ENCODE results near the gene CPNE1.
A peak's percentile ranks its signal among the peaks of the same experiment; 100 is the strongest.
"Not testable (repeated sequence)": the region's sequence is repeated elsewhere in the genome, so short reads cannot be mapped to it uniquely, and the experiment has no call there.

Gene CPNE1

DNA sequence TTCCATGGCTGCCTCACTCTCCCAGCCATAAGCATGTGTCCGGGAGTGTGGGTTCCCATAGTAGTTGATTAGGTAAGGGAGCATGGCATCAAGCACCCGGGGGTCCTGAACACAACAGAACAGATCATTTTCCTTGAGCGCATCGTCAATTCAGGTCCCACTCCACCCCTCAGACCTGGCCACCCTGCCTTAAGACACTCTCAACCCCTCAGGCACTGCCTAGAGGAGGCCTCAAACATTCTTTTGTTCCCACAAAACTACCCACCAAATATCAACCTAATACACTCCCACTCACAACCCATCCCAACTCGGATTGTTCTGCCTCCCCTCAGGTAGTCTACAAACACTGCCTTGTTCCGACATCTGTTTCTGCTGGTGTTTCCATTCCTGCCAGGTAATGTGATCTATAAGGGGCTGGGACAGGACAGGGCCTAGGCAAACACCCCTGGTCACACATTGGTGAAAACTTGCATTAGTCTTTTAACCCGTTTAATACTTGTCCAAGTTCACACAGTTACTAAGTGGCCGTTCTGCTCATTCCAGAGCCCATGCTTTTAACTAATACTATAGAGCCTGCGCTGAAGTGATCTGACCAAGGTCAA is 33.1 kb upstream of the CPNE1 start:
- no peak for DNase-seq

DNA sequence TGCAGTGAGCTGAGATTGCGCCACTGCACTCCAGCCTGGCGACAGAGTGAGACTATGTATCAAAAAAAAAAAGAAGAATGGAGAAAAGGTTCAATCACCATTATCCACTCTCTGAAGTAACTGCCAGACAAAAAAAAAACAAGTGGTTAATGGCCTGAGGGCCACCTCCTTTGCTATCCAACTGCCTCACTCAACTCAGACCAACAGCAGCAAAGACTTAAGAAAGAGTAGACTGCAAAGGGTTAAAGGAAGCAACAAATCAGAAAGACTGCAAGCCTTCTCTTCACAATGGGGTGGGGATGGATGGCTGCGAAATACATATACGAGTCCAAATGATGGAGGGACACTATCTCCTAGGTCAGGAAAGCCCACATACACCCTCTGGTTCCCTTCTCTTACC is 31.3 kb upstream of the CPNE1 start:
- no peak for DNase-seq

DNA sequence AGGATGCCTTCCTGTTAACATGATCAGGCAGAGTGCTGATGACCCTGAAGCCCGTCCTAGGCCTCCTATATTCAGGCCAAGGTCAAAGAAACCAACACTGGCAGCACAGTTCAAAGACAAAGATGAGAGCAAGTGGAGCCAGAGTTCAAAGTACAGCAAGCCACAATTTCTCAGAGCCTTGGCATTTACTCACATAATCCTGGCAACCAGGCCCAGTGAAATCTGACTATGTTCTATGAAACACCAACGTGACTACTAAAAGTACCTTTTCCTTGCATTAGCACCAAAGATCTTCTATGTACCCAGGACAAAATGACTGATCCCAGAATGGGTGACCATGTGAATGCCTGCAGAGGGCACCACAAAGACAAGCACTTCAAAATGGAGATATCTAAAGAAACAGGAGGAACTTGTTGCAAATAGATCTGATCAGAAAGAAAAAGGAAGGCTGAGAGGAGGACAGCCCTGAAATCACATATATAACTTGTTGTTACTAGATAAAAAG is 30.6 kb upstream of the CPNE1 start:
- DNase-seq: no peak

DNA sequence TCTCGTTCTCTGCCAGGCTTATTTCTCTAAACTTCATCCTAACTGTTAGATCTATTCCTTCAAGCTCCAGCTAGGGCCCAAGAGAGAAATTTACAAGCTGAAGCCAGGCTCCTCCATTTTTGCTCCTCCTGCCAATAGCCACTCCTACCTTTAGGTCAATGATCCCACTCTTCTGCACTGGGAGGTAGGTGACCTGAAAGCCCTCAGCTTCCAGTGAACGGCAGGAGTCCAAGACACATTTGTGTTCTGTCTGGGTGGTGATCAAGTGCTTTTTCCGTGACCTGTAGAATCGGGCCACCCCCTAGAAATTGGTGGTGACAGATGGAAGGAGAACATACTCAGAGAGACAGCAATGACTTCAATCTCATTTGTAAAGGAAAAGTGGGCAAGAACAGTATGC is 25.6 kb upstream of the CPNE1 start:
- DNase-seq: no peak

DNA sequence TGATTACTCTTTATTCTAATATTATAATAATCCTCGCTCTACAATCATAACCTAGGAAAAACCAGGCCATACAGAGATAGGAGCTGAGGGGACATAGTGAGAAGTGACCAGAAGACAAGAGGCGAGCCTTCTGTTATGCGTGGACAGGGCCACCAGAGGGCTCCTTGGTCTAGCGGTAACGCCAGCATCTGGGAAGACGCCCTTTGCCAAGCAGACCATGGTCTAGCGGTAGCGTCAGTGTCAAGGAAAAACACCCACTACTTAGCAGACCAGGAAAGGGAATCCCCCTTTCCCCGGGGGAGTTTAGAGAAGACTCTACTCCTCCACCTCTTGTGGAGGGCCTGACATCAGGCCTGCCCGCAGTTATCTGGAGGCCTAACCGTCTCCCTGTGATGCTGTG is 22.2 kb upstream of the CPNE1 start:
- DNase-seq: not testable (repeated sequence)

DNA sequence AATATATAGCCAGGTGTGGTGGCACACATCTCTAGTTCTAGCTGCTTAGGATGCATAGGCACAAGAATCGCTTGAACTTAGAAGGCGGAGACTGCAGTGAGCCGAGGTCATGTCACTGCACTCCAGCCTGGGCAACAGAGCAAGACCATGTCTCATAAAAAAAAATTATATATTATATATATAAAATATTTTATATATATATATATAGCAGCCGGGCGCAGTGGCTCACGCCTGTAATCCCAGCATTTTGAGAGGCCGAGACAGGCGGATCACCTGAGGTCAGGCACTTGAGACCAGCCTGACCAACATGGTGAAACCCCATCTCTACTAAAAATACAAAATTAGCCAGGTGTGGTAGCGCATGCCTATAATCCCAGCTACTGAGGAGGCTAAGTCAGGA is 20.7 kb upstream of the CPNE1 start:
- DNase-seq: not testable (repeated sequence)

DNA sequence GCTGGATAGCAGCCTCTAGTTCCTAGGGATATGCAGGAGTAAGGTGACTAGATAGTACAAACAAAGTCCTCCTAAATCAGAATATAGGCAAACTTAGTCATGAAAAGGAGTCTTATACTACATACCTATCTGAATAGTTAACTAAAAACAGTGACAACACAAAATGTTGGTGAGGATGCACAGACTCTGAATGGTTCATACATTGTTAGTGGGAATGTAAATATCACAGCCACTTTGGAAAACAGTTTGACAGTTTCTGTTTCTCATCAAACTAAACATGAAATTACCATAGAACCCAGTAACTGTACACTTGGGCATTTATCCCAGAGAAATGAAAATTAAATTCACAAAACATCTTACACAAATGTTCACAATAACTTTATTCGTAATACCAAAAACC is 17.3 kb upstream of the CPNE1 start:
- no peak for DNase-seq

DNA sequence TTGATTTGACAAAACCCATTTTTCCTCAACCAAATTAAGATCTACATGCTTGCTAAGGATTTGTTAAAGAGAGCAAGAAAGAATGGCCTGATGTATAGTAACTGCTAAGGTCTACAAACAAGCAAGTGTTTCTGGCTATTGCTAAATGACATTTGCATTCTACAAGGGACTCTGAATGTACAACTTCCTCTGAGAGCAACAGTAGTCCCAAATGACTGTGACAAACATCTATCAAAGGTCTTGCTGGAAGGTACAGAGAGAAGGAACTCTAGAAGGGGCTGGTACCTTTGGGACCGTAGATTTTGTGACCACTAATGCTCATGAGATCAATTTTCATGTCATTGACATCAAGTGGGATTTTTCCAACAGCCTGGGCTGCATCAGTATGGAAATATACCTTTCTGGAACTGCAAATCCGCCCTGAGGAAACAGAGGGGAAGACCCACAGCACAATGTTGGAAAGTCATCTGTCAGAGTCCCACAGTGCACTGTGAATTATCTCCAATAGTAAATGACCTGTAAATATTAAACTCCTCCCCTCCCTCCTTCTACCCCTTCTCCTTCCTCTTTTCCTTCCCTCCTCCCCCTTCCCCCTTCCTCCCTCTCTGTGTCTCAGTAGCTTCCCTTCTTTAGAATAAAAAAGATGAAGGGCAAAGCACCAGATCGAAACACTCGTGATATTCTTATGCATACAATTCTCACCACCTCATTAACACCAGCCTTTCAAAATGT is 15.9 kb upstream of the CPNE1 start:
- DNase-seq: no peak

DNA sequence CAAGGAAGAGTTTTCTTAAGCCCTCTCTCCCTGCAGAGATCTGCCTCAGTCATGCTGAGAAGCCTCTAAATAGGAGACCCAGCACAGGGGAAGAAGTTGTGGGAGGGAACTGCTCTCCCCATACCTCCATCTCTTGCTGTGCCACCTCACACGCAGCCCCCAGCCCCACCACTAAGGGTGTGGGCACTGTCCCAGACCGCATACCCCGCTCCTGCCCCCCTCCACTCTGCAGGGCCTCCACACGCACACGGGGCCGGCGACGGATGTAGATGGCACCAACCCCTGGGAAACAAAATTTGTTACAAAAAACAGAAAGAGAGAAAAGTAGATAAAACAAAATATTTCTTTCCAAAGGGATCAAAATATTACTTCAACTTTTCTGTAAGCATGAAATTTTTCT is 10.2 kb upstream of the CPNE1 start:
- no peak for DNase-seq

DNA sequence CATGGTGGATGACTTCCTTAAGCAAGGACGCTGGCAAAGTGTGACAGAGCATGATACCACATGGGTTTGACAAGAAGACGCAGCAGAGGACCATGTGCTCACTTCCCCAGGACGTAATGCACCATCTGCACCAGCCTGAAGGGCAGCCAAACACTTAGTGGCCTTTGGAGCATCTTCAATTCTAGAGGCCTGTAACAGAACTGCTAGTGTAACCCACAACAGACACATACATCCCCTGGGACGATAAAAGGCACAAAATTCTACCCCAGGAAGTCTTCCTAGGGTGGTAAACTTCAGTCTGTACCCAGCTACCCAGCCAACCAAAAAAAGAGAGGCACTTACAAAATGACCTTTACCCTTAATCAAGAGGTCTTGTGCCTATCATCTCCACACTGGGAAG is 9.2 kb upstream of the CPNE1 start:
- no peak for DNase-seq

DNA sequence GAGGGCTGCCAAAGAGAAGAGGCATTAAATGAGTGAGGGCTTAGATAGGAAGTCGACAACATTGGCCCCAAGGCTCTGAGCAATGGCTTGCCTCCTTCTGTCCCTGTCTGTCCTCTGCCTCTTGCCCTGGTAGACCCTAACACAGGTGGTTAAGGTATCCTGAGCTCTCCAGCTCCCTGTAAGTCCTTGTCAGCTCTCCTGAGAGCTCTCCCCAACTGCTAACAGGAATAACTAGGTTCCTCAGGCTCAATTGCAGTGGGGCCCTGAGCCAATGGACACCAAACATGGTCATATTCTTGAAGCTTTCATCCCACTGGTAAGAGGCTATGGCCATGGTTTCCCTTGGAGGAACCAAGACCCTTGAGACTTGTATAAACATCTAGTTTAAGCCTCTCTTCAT is 5.0 kb upstream of the CPNE1 start:
- no peak for DNase-seq

DNA sequence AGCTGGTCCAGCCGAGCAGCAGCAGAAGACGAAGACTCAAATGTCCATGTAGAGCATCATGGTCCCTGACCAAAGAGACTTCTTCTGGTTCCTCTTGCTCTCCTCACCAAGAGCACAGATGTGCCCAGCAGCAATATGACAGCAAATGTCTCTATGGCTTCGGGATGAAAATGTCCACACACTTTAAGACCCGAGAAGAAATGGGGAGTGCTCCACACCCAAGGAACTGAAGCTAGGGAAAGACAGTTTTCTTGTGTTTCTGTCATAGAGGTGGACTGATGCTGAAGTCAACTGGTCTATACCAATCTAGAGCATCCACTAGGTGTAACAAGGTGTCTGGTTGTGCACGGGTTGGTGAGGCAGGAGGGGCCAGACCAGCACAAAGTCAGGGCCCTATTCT is 4.5 kb upstream of the CPNE1 start:
- no peak for DNase-seq

DNA sequence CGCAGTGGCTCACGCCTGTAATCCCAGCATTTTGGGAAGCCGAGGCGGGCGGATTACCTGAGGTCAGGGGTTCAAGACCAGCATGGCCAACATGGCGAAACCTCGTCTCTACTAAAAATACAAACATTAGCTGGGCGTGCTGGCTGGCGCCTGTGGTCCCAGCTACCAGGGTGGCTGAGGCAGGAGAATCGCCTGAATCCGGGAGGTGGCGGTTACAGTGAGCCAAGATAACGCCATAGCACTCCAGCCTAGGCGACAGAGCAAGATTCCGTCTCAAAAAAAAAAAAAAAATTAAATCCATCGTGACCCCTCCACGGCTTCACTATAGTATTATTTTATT is 1.2 kb upstream of the CPNE1 start:
- DNase-seq: no peak

DNA sequence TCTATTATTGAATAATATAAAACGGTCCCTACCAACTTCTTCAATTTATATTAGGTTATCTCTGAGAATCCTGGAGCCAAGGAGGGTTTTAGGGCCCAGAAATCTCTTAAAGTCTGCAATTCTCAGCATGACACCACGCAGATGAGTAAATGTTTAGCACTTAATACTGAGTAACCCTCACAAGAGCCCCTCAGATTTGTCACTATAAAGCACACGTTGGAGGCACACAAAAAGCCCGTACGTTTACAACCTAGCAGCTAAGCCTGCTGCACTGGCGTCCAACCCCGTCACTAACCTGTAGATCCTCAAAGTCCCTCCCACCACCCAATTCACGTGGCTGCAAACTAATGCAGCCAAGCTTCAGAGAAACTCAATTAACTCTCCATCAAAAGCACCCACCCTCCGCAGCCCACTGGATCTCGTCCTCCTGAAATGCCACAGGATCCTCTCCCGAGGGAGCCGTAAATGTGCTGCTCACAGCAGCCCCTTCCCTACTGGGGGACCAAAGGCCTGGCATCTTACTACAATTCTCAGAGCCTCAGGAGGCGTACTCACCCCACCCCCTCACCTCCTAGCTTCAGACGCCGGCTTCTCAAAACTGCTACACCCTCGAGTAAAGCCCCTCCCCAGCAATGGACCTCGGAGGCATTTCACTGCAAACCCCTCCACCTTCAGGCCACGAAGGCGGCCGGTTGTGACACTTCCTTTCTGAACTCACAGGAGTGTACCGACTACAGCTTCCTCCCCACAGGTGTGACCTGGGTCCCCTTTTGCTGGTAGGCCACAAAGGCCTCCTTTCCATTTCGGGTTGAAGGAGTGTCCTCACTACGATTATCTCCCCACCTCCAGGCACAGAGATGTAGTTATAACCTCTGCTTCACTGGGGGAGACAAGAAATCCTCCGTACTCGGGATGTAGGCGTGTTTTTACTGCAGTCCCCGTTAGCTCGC is 909 bp downstream of the CPNE1 start:
- peak; percentile 66 for DNase-seq

DNA sequence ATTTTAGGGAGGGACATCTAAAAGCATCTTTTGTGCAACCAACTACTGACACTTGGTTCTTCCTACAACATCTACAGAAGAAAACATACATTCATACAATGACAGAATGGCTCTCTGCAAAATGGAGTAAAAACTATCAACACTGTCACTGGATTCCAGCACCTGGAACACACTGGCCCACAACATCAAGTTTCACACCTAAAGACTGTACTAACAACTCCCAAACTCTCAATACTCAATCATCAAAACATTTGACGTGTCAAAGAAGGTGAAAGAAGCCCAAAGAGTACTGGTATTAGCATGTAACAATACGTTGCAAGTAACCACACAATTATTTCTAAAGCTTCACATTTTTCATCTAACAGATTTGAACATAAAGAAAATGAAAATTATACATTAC is 2.1 kb downstream of the CPNE1 start:
- no peak for DNase-seq

DNA sequence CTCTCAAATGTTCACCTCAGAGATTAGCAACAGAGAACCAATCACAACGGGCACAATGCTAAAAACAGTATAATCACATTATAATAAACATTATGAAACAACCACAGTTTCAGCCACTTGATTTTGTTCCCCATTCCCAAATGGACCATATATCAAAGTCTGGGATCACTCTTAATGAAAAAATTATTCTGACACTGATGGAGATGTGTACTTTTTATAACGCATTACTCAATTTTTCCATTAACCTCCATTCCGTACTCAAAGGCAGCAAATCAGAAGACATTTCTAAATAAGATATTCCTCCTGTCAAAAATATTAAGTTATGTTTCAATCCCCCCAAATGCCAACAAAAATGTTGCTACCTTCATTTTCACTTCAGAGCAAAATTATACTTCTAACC is 2.8 kb downstream of the CPNE1 start:
- no peak for DNase-seq

DNA sequence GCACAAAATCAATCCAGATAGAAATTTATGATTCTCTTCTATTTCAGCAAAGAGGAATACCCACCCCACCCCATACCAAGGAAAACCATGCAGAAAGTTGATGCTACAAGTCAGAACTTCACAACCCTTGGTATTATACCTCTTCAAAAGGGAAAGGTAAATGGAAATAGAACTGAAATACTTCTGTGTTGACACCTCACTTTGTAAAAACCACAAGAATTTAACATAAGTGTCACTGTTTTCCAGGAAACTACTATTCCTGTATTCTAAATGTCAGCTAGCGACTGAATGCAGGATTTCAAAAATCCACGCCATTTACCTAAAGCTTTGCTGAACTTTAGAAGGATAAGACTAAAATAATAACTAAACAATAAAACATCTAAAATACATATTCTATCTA is 3.6 kb downstream of the CPNE1 start:
- no peak for DNase-seq

DNA sequence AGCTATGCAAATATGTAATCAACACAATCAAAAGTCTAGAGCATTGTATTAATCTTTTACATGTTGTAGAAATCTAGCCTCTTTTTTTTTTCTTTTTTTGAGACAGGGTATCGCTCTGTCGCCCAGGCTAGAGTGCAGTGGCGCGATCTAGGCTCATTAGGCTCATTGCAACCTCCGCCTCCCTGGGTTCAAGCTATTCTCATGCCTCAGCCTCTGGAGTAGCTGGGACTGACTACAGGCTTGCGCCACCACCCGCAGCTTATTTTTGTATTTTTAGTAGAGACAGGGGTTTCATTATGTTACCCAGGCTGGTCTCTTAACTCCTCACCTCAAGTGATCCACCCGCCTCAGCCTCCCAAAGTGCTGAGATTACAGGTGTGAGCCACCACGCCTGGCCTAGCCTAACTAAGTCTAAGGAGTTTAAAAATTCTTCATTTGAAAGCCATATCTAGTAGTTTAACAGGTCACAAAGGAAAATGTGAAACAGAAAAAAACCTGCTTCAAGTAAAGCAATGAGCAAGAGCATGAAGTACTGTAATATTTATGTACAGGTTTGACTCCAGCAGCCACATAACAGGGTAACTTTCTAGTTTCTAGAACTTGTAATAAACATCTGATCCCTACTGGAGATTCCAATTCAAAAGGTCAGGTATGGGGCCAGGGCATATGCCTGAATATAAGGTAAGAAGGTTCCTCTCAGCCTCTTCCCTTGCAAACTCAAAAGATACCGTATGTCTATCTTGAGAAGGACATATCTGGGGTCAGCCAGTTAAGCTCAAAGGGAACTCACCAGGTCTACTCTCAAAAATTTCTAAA is 4.4 kb downstream of the CPNE1 start:
- peak; percentile 52 for DNase-seq

DNA sequence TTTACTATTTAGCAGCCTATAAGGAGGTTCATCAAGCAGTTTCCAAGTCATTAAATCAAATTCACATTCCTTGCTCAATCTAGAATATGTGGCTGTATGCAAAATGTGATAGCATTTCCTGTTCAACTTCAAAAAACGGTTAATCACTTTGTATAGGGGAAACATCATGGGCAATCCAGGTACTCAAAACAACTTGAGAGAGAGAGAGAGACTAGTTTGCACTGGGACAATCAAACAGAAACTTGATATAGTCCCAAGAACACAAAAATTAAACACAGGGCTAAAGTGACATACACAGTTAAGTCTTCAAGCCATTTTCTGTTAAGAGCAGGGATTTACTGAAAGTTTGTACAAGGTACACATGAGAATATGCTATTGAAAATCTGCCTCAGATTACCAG is 7.4 kb downstream of the CPNE1 start:
- DNase-seq: no peak

DNA sequence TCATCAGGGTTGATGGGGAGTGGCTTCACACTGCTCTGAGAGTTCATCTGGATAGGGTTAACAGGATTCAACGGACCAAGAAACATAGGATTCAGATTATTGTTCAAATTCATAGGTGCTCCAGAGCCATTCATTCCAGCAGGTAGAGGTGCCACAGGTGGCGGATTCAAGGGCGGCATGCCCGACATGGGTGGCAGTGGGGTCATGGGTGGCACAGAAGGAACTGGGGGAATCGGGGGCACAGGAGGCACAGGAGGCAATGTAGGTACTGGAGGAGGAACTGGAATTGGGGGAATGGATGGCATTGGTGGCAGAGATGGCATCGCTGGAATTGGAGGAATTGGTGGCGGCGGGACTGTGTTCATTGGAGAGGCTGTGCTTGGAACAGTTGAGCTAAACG is 10.3 kb downstream of the CPNE1 start:
- DNase-seq: no peak

DNA sequence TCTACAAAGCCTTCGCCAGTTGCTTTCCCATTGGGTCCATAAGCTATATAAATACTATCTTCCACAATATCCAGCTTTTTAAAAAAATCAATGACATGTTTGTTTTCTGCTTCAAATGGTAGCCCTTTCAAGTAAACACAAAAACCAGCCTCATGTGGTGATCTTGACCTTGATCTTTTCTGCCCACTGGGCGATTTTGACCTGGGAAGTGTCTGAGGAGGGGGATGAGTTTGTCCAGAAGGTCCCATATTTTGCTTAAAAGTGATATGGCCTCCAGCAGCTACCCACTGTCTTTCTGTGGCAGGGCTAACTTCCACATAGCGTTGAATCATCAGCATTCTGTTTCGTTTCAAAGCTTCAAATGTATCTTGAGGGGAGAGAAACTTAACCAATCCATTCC is 10.8 kb downstream of the CPNE1 start:
- no peak for DNase-seq

DNA sequence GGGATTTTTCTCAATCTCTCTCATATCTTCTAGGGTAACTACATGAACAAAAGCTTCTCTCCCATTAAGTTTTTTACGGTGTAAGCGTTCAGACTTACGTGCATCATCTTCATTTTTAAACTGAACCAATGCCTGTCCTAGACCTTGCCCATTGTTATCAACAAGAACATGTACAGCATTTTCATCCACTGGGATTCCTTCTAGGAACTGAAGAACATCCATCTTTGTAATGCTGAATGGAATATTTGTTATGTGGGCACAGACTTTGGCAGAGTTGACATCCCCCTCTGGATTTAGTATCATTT is 11.3 kb downstream of the CPNE1 start:
- no peak for DNase-seq
